HEK293T (cell line): ENCODE results near the gene MFRP.

ENCODE experiments used
- ARNT ChIP-seq: fragments of 450-650 bp; IDR thresholded peaks from 2 replicates; pipeline ENCODE4 v1.6.1; 2017; ENCODE audit warnings: mild to moderate bottlenecking
- BHLHE40 ChIP-seq: fragments of 450-650 bp; IDR thresholded peaks from 2 replicates; pipeline ENCODE4 v1.6.1; 2016; ENCODE audit warnings: mild to moderate bottlenecking, moderate library complexity, borderline replicate concordance
- ELF4 ChIP-seq: fragments of 450-650 bp; IDR thresholded peaks from 2 replicates; pipeline ENCODE4 v1.6.1; 2017; ENCODE audit warnings: antibody characterized with exemption
- FOXK2 ChIP-seq: fragments of 450-650 bp; IDR thresholded peaks from 2 replicates; pipeline ENCODE4 v1.6.1; 2016; ENCODE audit warnings: mild to moderate bottlenecking
- FOXM1 ChIP-seq: fragments of 450-650 bp; IDR thresholded peaks from 2 replicates; pipeline ENCODE4 v1.6.1; 2017; ENCODE audit warnings: mild to moderate bottlenecking, borderline replicate concordance
- NFRKB ChIP-seq: fragments of 450-650 bp; IDR thresholded peaks from 2 replicates; pipeline ENCODE4 v1.6.1; 2016; ENCODE audit warnings: mild to moderate bottlenecking, moderate library complexity
- SP1 ChIP-seq: fragments of 450-650 bp; IDR thresholded peaks from 2 replicates; pipeline ENCODE4 v1.6.1; 2017
- SUZ12 ChIP-seq: fragments of 450-650 bp; IDR thresholded peaks from 2 replicates; pipeline ENCODE4 v1.6.1; 2016; ENCODE audit warnings: mild to moderate bottlenecking
- TARDBP ChIP-seq: fragments of 450-650 bp; IDR thresholded peaks from 2 replicates; pipeline ENCODE4 v1.6.1; 2016
- ZNF384 ChIP-seq: fragments of 450-650 bp; IDR thresholded peaks from 2 replicates; pipeline ENCODE4 v1.6.1; 2016

DNA sequence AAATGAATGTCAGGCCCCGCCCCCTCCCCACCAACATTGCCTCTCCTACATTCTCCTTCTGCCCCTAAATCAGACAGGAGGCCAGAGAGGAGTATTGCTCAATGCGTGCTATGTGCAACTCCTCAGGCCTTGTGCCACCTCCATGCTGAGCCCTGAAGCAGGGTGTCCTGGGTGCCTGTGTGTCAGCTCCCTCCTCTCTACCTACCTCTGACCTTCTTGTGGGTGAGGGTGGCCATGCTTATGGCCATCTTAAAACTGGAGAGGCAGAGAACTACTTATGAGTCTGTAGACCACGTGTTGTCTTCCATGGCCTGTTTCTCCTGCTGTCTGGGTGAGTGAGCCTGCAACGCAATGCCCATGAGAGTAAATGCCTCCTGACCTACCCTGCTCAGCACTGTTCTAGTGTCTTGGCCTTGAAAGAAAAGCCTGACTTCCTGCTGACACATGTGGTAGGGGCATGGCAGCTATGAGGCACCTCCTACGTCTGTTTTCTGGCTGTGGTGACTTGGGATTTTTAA lies 40.1 kb downstream of the MFRP start:
- TF ChIP-seq FOXM1, result no peak
- TF ChIP-seq FOXK2, result no peak
- TF ChIP-seq SP1, result no peak
- no peak for TF ChIP-seq SUZ12
- TF ChIP-seq NFRKB, result no peak
- no peak for TF ChIP-seq ZNF384
- TF ChIP-seq ARNT, result no peak
- no peak for TF ChIP-seq TARDBP
- TF ChIP-seq ELF4, result no peak
- TF ChIP-seq BHLHE40, result no peak
